Measurements from ENCODE around the gene CRB2. TPM values are rescaled to one million over a fixed set of nuclear protein-coding genes. Genes with fewer than 3 reads are reported as not detected.
"Not testable (repeated sequence)": the region's sequence is repeated elsewhere in the genome, so short reads cannot be mapped to it uniquely, and the experiment has no call there.

CRB2 gene
- total RNA-seq, 1 donor from 2014 or later = not detected

DNA sequence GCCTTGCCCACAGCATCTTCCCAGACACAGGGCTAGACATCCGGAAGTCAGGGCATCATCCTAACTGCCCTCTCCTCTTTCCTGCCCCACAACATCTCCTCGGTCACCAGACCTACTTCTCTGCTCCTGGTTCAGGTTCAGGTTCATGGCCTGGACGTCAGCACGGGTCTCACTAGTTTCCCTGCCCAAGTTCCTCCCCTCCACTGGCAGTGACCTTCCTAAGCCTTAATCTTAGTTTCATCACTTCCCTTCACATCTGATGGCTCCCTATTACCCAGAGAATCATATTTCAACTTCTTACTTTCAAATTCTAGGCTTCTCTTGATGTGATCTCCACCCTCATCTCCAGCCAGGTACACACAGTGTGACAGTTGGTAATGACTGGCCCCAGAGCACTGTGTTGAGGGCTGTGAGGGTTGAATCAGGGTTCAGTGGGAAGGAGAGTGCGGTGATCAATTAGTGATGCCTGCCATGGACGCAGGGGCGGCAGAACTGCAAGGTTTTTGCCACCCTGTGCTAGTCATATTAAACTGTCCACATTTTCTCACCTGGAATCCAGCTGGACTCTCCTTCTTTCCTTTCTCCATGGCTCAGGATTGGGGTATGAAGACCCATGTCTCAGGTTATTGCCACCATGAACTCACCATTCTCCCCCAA, 34.3 kb upstream of the CRB2 start:
- H3K9me3 Mint-ChIP-seq = no peaks in the 10 kb centered on the region
- no peaks in the 10 kb centered on the region for H3K36me3 Mint-ChIP-seq (ENCODE audit: low read depth)
- H3K4me1 Mint-ChIP-seq (ENCODE audit: low read depth) = peaks cover 58% of the 10 kb centered on the region
- no peaks in the 10 kb centered on the region for H3K27me3 Mint-ChIP-seq (ENCODE audit: low read depth)
- no peak overlapping the region for H3K4me3 Mint-ChIP-seq (ENCODE audit: low read depth)
- H3K27ac Mint-ChIP-seq = peak overlapping the region; percentile 87
- intact Hi-C loops (cut with micrococcal nuclease) = loop anchor here (2.0 to 5.0 kb wide), 2 partner anchors 17 to 94 kb away; no protein-coding TSS in a partner anchor
- no peak for DNase-seq (ENCODE audit: low spot score)

DNA sequence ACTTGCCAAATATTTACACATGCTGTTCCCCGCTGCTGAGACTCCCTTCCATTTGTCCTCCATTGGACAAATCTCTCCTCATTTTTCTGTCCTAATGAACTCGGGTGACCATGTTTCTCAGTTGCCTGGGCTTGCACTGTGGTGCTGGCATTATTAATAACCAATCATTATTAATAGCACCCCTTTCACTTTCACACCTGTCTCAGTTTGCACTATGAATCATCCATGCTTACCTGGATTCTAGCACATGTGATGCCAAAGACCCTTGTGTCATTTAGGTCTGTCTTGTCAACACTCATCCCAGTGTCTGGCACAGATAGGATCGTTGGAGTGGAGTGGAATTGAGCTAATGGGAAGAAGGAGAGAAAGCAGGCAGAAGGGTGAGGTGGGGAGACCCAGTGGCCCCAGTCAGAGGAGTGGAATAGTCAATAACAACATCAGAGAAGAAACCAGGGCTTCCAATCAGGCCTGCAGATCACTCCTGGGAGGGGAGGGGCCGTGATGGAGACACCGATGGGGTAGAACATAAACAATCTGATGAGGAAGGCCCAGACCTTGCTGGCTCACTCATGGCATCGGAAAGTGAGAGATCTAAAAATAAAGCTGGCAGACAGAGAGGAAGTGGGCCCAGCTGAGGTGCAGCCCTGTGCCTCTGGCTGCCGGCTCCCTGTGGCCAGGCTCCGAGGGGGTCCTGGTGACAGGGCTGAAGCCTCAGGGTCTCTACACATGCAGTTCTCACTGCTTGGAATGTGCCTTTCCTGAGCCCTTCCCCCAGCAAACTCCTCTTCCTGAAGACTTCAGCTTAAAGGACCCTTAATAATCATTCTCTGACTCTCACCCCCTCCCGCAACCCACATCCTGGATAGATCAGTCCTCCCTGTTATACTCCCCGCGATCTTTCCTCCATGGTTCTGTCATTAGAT, 33.5 kb upstream of the CRB2 start:
- intact Hi-C loops (cut with micrococcal nuclease) = loop anchor here (1.0 to 5.0 kb wide), 3 partner anchors 17 to 95 kb away; no protein-coding TSS in a partner anchor
- H3K27me3 Mint-ChIP-seq (ENCODE audit: low read depth) = no peaks in the 10 kb centered on the region
- H3K4me1 Mint-ChIP-seq (ENCODE audit: low read depth) = peaks cover 55% of the 10 kb centered on the region
- peak; percentile 57 for DNase-seq (ENCODE audit: low spot score)
- H3K9me3 Mint-ChIP-seq = no peaks in the 10 kb centered on the region
- H3K4me3 Mint-ChIP-seq (ENCODE audit: low read depth) = peak overlapping the region; percentile 24
- peak overlapping the region; percentile 87 for H3K27ac Mint-ChIP-seq
- H3K36me3 Mint-ChIP-seq (ENCODE audit: low read depth) = no peaks in the 10 kb centered on the region

- intact Hi-C loops (cut with micrococcal nuclease) = loop anchor here (1.0 to 5.0 kb wide), 3 partner anchors 16 to 96 kb away; no protein-coding TSS in a partner anchor
- no peaks in the 10 kb centered on the region for H3K36me3 Mint-ChIP-seq (ENCODE audit: low read depth)
- no peaks in the 10 kb centered on the region for H3K27me3 Mint-ChIP-seq (ENCODE audit: low read depth)
- H3K9me3 Mint-ChIP-seq = no peaks in the 10 kb centered on the region
- peak overlapping the region; percentile 87 for H3K27ac Mint-ChIP-seq
- peak overlapping the region; percentile 24 for H3K4me3 Mint-ChIP-seq (ENCODE audit: low read depth)
- peaks cover 50% of the 10 kb centered on the region for H3K4me1 Mint-ChIP-seq (ENCODE audit: low read depth)
- no peak for DNase-seq (ENCODE audit: low spot score)
These were observed 32.6 kb upstream of the CRB2 start for GRCh38 chr9:123323196-123324013.

- H3K4me3 Mint-ChIP-seq (ENCODE audit: low read depth) = no peak overlapping the region
- H3K4me1 Mint-ChIP-seq (ENCODE audit: low read depth) = peaks cover 47% of the 10 kb centered on the region
- H3K27ac Mint-ChIP-seq = no peak overlapping the region
- intact Hi-C loops (cut with micrococcal nuclease) = loop anchor here (5.0 kb wide), 1 partner anchor 97 kb away; no protein-coding TSS in a partner anchor
- no peak for DNase-seq (ENCODE audit: low spot score)
- no peaks in the 10 kb centered on the region for H3K27me3 Mint-ChIP-seq (ENCODE audit: low read depth)
- no peaks in the 10 kb centered on the region for H3K36me3 Mint-ChIP-seq (ENCODE audit: low read depth)
- no peaks in the 10 kb centered on the region for H3K9me3 Mint-ChIP-seq
These were observed 31.2 kb upstream of the CRB2 start for GRCh38 chr9:123324767-123325183.

DNA sequence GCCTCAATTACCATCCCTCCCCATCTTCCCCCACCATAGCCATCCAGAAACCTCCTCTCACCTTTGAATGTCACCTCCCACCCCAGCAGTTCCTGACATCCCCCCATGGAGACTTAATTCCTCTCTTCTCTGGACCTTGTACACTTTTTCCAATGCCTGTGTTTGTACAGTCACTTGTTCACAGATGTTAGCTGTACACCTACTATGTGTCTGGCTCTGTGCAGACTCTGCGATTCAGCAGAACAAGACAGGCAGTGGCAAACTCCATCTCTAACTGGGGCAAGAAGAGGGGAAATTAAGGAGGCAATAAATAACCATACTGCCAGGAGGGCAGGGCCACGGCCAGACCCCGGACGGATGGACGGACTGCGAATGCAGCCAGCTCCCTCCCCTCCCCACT, 29.8 kb upstream of the CRB2 start:
- no peaks in the 10 kb centered on the region for H3K9me3 Mint-ChIP-seq
- H3K27ac Mint-ChIP-seq = no peak overlapping the region
- DNase-seq (ENCODE audit: low spot score) = no peak
- no peaks in the 10 kb centered on the region for H3K36me3 Mint-ChIP-seq (ENCODE audit: low read depth)
- intact Hi-C loops (cut with micrococcal nuclease) = no loop called here
- no peaks in the 10 kb centered on the region for H3K27me3 Mint-ChIP-seq (ENCODE audit: low read depth)
- no peak overlapping the region for H3K4me3 Mint-ChIP-seq (ENCODE audit: low read depth)
- peaks cover 41% of the 10 kb centered on the region for H3K4me1 Mint-ChIP-seq (ENCODE audit: low read depth)

DNA sequence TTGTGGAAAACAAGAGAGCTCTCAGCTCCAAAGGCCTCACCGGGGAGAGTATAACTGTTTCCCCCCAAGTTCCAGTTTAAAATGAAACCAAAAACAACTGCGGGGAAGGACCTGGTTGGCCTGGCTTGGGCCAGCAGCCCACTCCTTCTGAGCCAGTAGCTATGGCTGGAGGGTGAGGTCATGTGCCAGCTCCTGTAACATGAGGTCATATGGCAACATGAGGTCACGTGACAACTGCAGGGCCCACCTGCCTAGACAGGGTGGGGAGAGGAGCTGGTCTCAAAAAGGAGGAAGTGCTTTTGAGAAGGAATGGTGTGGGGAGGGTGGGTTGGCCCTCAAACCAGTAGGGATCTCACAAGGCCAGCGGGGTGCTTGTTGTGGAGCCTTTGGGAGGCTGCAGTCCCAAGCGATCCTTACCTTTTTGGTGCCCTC, 29.3 kb upstream of the CRB2 start:
- Mint-ChIP-seq H3K4me1 (ENCODE audit: low read depth) (peaks cover 36% of the 10 kb centered on the region), H3K27ac (no peak overlapping the region), H3K4me3 (ENCODE audit: low read depth) (no peak overlapping the region), H3K27me3 (ENCODE audit: low read depth) (no peaks in the 10 kb centered on the region), H3K36me3 (ENCODE audit: low read depth) (no peaks in the 10 kb centered on the region), H3K9me3 (no peaks in the 10 kb centered on the region)
- no peak for DNase-seq (ENCODE audit: low spot score)
- intact Hi-C loops (cut with micrococcal nuclease) = no loop called here

DNA sequence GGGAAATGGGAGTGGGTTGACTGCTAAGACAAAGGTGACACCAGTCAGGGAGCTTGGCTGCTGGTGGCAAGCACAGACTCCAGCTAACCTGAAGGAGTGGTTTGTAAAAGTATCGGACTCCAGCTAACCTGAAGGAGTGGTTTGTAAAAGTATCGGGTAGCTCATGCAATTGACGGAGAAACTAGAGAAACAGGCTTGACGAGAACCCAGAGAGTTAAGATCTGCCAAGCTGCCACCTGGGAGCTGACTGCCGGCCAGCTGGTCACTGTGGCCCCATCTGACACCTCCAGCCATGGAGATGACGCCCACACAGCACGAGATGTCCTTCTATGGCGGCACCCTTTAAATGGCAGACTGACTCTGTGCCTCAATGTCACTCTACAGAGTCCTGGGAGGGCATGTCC, 28.3 kb upstream of the CRB2 start:
- peaks cover 27% of the 10 kb centered on the region for H3K4me1 Mint-ChIP-seq (ENCODE audit: low read depth)
- H3K27ac Mint-ChIP-seq = no peak overlapping the region
- no peaks in the 10 kb centered on the region for H3K27me3 Mint-ChIP-seq (ENCODE audit: low read depth)
- H3K4me3 Mint-ChIP-seq (ENCODE audit: low read depth) = no peak overlapping the region
- H3K9me3 Mint-ChIP-seq = no peaks in the 10 kb centered on the region
- H3K36me3 Mint-ChIP-seq (ENCODE audit: low read depth) = no peaks in the 10 kb centered on the region
- intact Hi-C loops (cut with micrococcal nuclease) = no loop called here
- no peak for DNase-seq (ENCODE audit: low spot score)

DNA sequence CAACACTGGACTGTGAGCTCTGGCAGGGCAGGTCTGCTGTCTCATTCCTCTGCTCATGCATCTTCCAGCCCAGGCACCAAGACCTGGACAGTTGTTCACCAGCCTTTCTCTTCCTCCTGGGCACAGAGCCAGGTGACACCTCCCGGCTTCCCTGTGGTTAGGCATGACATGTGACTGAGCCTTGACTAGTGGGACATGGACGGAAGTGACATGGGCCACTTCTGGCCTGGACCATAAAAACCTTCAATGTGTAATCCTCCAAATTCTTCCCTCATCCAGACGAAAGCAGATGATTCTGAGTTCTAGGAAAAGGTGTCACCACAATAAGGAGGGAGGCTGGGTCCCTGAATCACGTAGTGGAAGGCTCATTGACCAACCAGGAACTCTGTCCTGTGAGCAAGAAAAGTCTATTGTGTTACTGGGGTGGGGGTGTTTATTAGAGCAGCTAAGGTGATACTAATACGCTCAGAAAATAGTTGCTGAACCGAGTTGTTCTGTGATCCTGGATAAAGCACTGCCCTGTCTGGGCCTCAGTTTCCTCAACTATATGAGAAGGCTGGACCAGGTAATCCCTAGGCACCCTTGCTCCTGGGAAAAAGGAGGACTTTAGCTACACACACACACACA, 26.6 kb upstream of the CRB2 start:
- no peak for DNase-seq (ENCODE audit: low spot score)
- Mint-ChIP-seq H3K4me3 (ENCODE audit: low read depth) (no peak overlapping the region), H3K27me3 (ENCODE audit: low read depth) (no peaks in the 10 kb centered on the region), H3K9me3 (no peaks in the 10 kb centered on the region), H3K27ac (no peak overlapping the region), H3K36me3 (ENCODE audit: low read depth) (no peaks in the 10 kb centered on the region), H3K4me1 (ENCODE audit: low read depth) (peaks cover 27% of the 10 kb centered on the region)
- intact Hi-C loops (cut with micrococcal nuclease) = no loop called here

GRCh38 chr9:123331346-123332060, 24.5 kb upstream of the CRB2 start:
- H3K27ac Mint-ChIP-seq = no peak overlapping the region
- no peak for DNase-seq (ENCODE audit: low spot score)
- no peaks in the 10 kb centered on the region for H3K27me3 Mint-ChIP-seq (ENCODE audit: low read depth)
- intact Hi-C loops (cut with micrococcal nuclease) = no loop called here
- H3K4me3 Mint-ChIP-seq (ENCODE audit: low read depth) = no peak overlapping the region
- H3K4me1 Mint-ChIP-seq (ENCODE audit: low read depth) = peaks cover 18% of the 10 kb centered on the region
- no peaks in the 10 kb centered on the region for H3K36me3 Mint-ChIP-seq (ENCODE audit: low read depth)
- no peaks in the 10 kb centered on the region for H3K9me3 Mint-ChIP-seq

GRCh38 chr9:123333058-123333669, 22.8 kb upstream of the CRB2 start:
- H3K4me3 Mint-ChIP-seq (ENCODE audit: low read depth); H3K9me3 Mint-ChIP-seq; intact Hi-C loops (cut with micrococcal nuclease); DNase-seq (ENCODE audit: low spot score); H3K36me3 Mint-ChIP-seq (ENCODE audit: low read depth); H3K27ac Mint-ChIP-seq; H3K27me3 Mint-ChIP-seq (ENCODE audit: low read depth): not testable (repeated sequence)
- H3K4me1 Mint-ChIP-seq (ENCODE audit: low read depth) = peaks cover 19% of the 10 kb centered on the region

DNA sequence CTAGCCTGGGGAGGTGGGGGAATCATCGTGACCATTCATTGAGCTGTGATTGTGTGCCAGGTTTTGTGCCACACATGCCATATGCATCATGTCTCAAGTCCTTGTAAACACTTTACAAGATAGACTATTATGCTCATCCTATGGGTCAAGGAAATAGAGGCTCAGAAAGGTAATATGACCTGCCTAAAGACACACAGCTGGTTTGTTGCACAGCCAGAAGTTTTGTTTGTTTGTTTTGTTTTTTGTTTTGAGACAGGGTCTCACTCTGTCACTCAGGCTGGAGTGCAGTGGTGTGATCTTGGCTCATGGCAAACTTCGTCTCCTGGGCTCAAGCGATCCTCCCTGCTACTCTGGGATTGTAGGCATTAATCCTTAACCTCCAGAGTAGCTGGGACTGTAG, 21.4 kb upstream of the CRB2 start:
- no peak overlapping the region for H3K27ac Mint-ChIP-seq
- no peaks in the 10 kb centered on the region for H3K9me3 Mint-ChIP-seq
- no peaks in the 10 kb centered on the region for H3K27me3 Mint-ChIP-seq (ENCODE audit: low read depth)
- no peak for DNase-seq (ENCODE audit: low spot score)
- no peak overlapping the region for H3K4me3 Mint-ChIP-seq (ENCODE audit: low read depth)
- intact Hi-C loops (cut with micrococcal nuclease) = no loop called here
- peaks cover 30% of the 10 kb centered on the region for H3K4me1 Mint-ChIP-seq (ENCODE audit: low read depth)
- no peaks in the 10 kb centered on the region for H3K36me3 Mint-ChIP-seq (ENCODE audit: low read depth)
